SU-DHL-6 (cell line): ENCODE measurements around the gene LRRC7.

Experiments used
- EZH2phosphoT487 ChIP-seq: fragments of 200-600 bp; sonication (generic), shearing (Covaris generic); conservative IDR thresholded peaks from 2 replicates; pipeline ENCODE4 v1.6.1; 2018; ENCODE audit warnings: mild to moderate bottlenecking, antibody characterized with exemption, low read length, moderate library complexity, mixed read lengths
- TF ChIP-seq, protein P1 (sequence below): fragments of 200-600 bp; sonication (generic); IDR thresholded peaks from one replicate; pipeline ENCODE4 v1.5.1; 2017; ENCODE audit warnings: antibody characterized with exemption, mild to moderate bottlenecking, low read length, moderate library complexity; ENCODE audit not compliant: insufficient read depth, poor library complexity, severe bottlenecking

DNA sequence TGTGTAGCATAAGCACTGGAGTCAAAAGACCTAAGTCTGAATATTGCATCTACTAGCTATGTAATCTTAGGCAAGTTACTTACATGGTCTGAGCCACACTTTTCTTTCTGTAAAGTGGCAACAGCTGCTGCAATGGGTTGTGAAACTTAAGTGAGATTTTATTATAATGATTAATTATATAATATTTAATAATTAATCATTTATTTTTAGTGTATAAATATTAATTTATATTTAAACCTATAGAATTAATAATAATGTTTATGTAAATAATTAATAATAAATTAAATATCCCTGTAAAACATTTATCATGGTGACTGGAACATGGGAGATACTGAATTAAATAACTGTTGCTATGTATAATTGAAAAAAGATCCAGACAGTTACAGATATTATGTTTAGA is 457.3 kb downstream of the LRRC7 start:
- TF ChIP-seq, protein P1, sequence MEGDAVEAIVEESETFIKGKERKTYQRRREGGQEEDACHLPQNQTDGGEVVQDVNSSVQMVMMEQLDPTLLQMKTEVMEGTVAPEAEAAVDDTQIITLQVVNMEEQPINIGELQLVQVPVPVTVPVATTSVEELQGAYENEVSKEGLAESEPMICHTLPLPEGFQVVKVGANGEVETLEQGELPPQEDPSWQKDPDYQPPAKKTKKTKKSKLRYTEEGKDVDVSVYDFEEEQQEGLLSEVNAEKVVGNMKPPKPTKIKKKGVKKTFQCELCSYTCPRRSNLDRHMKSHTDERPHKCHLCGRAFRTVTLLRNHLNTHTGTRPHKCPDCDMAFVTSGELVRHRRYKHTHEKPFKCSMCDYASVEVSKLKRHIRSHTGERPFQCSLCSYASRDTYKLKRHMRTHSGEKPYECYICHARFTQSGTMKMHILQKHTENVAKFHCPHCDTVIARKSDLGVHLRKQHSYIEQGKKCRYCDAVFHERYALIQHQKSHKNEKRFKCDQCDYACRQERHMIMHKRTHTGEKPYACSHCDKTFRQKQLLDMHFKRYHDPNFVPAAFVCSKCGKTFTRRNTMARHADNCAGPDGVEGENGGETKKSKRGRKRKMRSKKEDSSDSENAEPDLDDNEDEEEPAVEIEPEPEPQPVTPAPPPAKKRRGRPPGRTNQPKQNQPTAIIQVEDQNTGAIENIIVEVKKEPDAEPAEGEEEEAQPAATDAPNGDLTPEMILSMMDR, result no peak
- TF ChIP-seq EZH2phosphoT487, result no peak
